Measurements from ENCODE around the gene HEMK1. TPM values are rescaled to one million over a fixed set of nuclear protein-coding genes. Genes with fewer than 3 reads are reported as not detected.

The HEMK1 gene
- total RNA-seq, 3 donors from 2014 or later, result 19.7 to 29.9 (median 22.6) TPM

DNA sequence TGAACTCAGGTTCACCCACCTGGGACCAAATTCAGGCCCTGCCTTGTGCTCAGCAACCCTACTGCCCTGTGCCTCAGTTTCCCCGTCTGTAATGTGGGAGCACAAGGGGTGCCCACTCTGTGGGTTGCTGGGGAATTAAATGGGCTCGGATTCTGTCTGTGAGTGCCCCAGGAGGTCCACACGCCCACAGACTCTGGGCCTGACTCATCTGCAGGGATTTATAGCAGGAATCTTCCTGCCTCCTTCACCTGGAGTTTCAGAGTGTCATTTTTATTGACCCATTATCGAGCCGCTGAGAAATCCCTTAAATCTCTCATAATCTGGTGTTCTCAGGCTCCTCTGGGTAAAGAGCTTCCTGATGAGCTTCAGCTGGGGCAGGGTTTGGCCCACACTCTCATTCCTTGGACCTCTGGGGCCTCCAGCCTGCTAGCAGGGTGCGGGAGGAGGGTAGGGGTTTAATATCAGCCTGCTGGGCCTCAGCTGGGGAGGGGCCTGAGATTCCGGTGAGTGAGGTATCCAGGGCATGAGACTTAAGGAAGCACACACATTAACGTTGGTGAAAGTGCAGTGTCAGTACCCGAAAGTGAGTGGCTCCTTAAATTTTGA is 18.2 kb upstream of the HEMK1 start:
- TF ChIP-seq CTCF (IDR thresholded peaks at IDR 0.05), result no peak
- Histone ChIP-seq H3K36me3 (ENCODE audit: low read depth) (no peaks in the 10 kb centered on the region), H3K4me3 (no peak overlapping the region), H3K9me3 (no peaks in the 10 kb centered on the region), H3K4me1 (ENCODE audit: low read depth) (no peaks in the 10 kb centered on the region)
- ATAC-seq, result no peak
- intact Hi-C loops (cut with DNase I, micrococcal nuclease), result no loop called here
- no peak for DNase-seq

DNA sequence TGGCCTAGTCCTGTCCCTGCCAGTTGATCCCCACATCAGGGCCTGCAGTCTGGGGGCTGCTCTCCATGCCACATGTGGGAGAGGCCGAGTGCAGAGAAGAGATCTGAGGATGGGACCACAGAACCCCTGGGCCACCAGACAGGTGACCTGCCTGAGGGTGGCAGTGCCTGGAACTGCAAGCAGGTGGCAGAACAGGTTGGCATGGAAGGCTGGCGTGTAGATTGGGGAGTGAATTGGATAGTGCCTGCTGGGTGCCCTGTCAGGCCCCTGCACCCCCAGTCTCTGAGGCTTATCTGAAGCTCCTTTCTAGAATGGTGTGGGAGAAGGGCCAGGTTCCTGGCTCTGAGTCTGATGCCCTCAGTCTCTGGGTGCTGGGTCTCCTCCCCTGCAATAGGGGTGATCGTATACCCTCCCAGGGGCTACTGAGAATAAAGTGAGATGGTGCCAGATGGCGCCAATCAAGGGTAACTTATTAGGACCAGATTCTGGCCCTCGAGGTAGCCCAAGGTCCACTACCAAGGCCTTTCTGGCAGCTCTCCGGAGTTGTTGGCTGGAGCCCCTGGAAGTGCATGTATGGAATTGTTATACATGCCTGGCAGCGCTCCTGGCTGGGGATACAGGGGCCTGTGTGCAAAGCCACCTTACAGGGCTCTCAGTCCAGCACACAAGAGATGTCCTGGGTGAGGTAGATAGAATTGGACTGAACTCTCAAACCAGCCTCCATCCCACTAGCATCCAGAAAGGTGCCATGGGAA is 17.5 kb upstream of the HEMK1 start:
- Histone ChIP-seq H3K9me3 (no peaks in the 10 kb centered on the region), H3K36me3 (ENCODE audit: low read depth) (no peaks in the 10 kb centered on the region), H3K4me3 (no peak overlapping the region), H3K4me1 (ENCODE audit: low read depth) (no peaks in the 10 kb centered on the region)
- no peak for TF ChIP-seq CTCF (IDR thresholded peaks at IDR 0.05)
- ATAC-seq (no peak), DNase-seq (no peak)
- intact Hi-C loops (cut with DNase I, micrococcal nuclease), result no loop called here

- Histone ChIP-seq H3K9me3 (no peaks in the 10 kb centered on the region), H3K4me1 (ENCODE audit: low read depth) (no peaks in the 10 kb centered on the region), H3K4me3 (no peak overlapping the region), H3K36me3 (ENCODE audit: low read depth) (no peaks in the 10 kb centered on the region)
- intact Hi-C loops (cut with DNase I, micrococcal nuclease), result no loop called here
- no peak for TF ChIP-seq CTCF (IDR thresholded peaks at IDR 0.05)
- ATAC-seq (no peak), DNase-seq (no peak)
Observed at GRCh38 chr3:50552598-50552997, 16.7 kb upstream of the HEMK1 start.

GRCh38 chr3:50554553-50554952 is 14.8 kb upstream of the HEMK1 start:
- Histone ChIP-seq H3K4me3 (no peak overlapping the region), H3K36me3 (ENCODE audit: low read depth) (no peaks in the 10 kb centered on the region), H3K9me3 (no peaks in the 10 kb centered on the region), H3K4me1 (ENCODE audit: low read depth) (no peaks in the 10 kb centered on the region)
- ATAC-seq (peak; percentile 19), DNase-seq (no peak)
- no peak for TF ChIP-seq CTCF (IDR thresholded peaks at IDR 0.05)
- intact Hi-C loops (cut with DNase I, micrococcal nuclease), result no loop called here

- DNase-seq, result no peak
- Histone ChIP-seq H3K9me3 (no peaks in the 10 kb centered on the region), H3K4me3 (no peak overlapping the region), H3K36me3 (ENCODE audit: low read depth) (no peaks in the 10 kb centered on the region), H3K4me1 (ENCODE audit: low read depth) (no peaks in the 10 kb centered on the region)
- intact Hi-C loops (cut with DNase I, micrococcal nuclease), result no loop called here
- no peak for TF ChIP-seq CTCF (IDR thresholded peaks at IDR 0.05)
- no peak for ATAC-seq
Observed at GRCh38 chr3:50557106-50557505, 12.2 kb upstream of the HEMK1 start.

All from mucosa of descending colon (tissue), 3 donors.